Tongue (tissue), 3 donors: ENCODE data around the gene FMO2. TPM values are rescaled to one million over a fixed set of nuclear protein-coding genes. Genes with fewer than 3 reads are reported as not detected.

Experiments
- DNase-seq: peaks from one replicate; pipeline ENCODE4 v3.0.0-alpha.2; 2015
- small RNA-seq: library from RNA; depleted of rRNA; stranded (forward); fragments of <200 nt; gene quantifications from one replicate; pipeline ENCODE3, GENCODE V24; 2014; ENCODE audit warnings: low replicate concordance
- total RNA-seq: library from RNA; depleted of rRNA; stranded (reverse); fragments of >200 nt; gene quantifications from one replicate; pipeline ENCODE4 v1.2.3, GENCODE V29; 2014

FMO2 gene
- total RNA-seq, 1 donor from 2014 or later, result 2.6 TPM

- DNase-seq, result peak; percentile 87
Measured at GRCh38 chr1:171257607-171258076, 72.5 kb downstream of the FMO2 start.

GRCh38 chr1:171258429-171258828 is 73.3 kb downstream of the FMO2 start:
- no peak for DNase-seq

- peak; percentile 43 for DNase-seq
Measured at GRCh38 chr1:171258943-171259342, 73.8 kb downstream of the FMO2 start.

Small RNAs within 50 kb of the gene (small RNA-seq; reads per million reads assigned to genes)
- gene RF00019, result not detected

Other genes with a start within 250 kb of the FMO2 start
- not detected for gene MROH9, start 249.8 kb upstream of the FMO2 start, total RNA-seq
- gene FMO3, start 94.4 kb upstream of the FMO2 start, total RNA-seq, result not detected
- gene FMO1, start 63.2 kb downstream of the FMO2 start, total RNA-seq, result 13.1 TPM
- 10.2 TPM for gene FMO4, start 128.9 kb downstream of the FMO2 start, total RNA-seq